Ammon's horn (tissue), 1 donor: ENCODE results near the gene CARMIL1.

Experiments used
- DNase-seq: peaks from one replicate; pipeline ENCODE4 v3.0.0-alpha.2; 2016; ENCODE audit warnings: low spot score

CARMIL1 gene

GRCh38 chr6:25512560-25512959, 233.4 kb downstream of the CARMIL1 start:
- no peak for DNase-seq

- no peak for DNase-seq
These were observed 240.7 kb downstream of the CARMIL1 start for GRCh38 chr6:25519856-25520255.

GRCh38 chr6:25524542-25524941, 245.4 kb downstream of the CARMIL1 start:
- DNase-seq: no peak

GRCh38 chr6:25525078-25525477, 245.9 kb downstream of the CARMIL1 start:
- no peak for DNase-seq

GRCh38 chr6:25534942-25535631, 255.9 kb downstream of the CARMIL1 start:
- DNase-seq: no peak

GRCh38 chr6:25535632-25536225, 256.6 kb downstream of the CARMIL1 start:
- DNase-seq: no peak

GRCh38 chr6:25536781-25537180, 257.6 kb downstream of the CARMIL1 start:
- DNase-seq: no peak

- DNase-seq: peak; percentile 11
These were observed 258.3 kb downstream of the CARMIL1 start for GRCh38 chr6:25537349-25538018.

- DNase-seq: no peak
These were observed 262.1 kb downstream of the CARMIL1 start for GRCh38 chr6:25541228-25541627.

- DNase-seq: no peak
These were observed 264.1 kb downstream of the CARMIL1 start for GRCh38 chr6:25542984-25543910.

- DNase-seq: no peak
These were observed 265.7 kb downstream of the CARMIL1 start for GRCh38 chr6:25544833-25545232.

- DNase-seq: no peak
These were observed 268.6 kb downstream of the CARMIL1 start for GRCh38 chr6:25547797-25548196.

GRCh38 chr6:25548451-25548850, 269.3 kb downstream of the CARMIL1 start:
- DNase-seq: no peak

GRCh38 chr6:25550631-25551030, 271.5 kb downstream of the CARMIL1 start:
- no peak for DNase-seq

- no peak for DNase-seq
These were observed 274.3 kb downstream of the CARMIL1 start for GRCh38 chr6:25553502-25553901.

GRCh38 chr6:25555188-25555587, 276.0 kb downstream of the CARMIL1 start:
- DNase-seq: no peak

GRCh38 chr6:25556516-25556915, 277.3 kb downstream of the CARMIL1 start:
- peak; percentile 88 for DNase-seq

GRCh38 chr6:25558155-25558817, 279.1 kb downstream of the CARMIL1 start:
- DNase-seq: no peak

GRCh38 chr6:25560865-25561264, 281.7 kb downstream of the CARMIL1 start:
- no peak for DNase-seq

- DNase-seq: no peak
These were observed 285.8 kb downstream of the CARMIL1 start for GRCh38 chr6:25564943-25565342.

- DNase-seq: no peak
These were observed 291.4 kb downstream of the CARMIL1 start for GRCh38 chr6:25570578-25570977.

GRCh38 chr6:25576919-25577318, 297.7 kb downstream of the CARMIL1 start:
- peak; percentile 84 for DNase-seq
